Neural cell (in vitro differentiated cells): ENCODE results near the gene OAT.

Experiments
- CTCF ChIP-seq: fragments of 450-650 bp; IDR thresholded peaks from 2 replicates; pipeline ENCODE4 v1.5.1; 2014; ENCODE audit warnings: antibody characterized with exemption, mild to moderate bottlenecking, moderate library complexity; ENCODE audit not compliant: poor library complexity, severe bottlenecking
- EP300 ChIP-seq: fragments of 450-650 bp; conservative IDR thresholded peaks from 2 replicates; pipeline ENCODE4 v1.6.1; 2014; ENCODE audit warnings: antibody characterized with exemption, mild to moderate bottlenecking, moderate library complexity; ENCODE audit not compliant: poor library complexity, severe bottlenecking
- EZH2 ChIP-seq: fragments of 200-600, 300-800 bp; shearing (Covaris generic), sonication (generic); IDR thresholded peaks from 2 replicates; pipeline ENCODE4 v1.6.1; 2014; ENCODE audit warnings: antibody characterized with exemption, low read length, borderline replicate concordance, mild to moderate bottlenecking; ENCODE audit not compliant: insufficient read depth, poor library complexity, severe bottlenecking
- MXI1 ChIP-seq: fragments of 450-650 bp; conservative IDR thresholded peaks from 2 replicates; pipeline ENCODE4 v1.6.1; 2014; ENCODE audit warnings: antibody characterized with exemption, mild to moderate bottlenecking; ENCODE audit not compliant: poor library complexity, severe bottlenecking
- POLR2AphosphoS5 ChIP-seq: IDR thresholded peaks from 2 replicates; pipeline ENCODE4 v1.6.1; 2012
- REST ChIP-seq: IDR thresholded peaks from 2 replicates; pipeline ENCODE4 v1.6.1; 2012; ENCODE audit warnings: borderline replicate concordance
- TAF1 ChIP-seq: IDR thresholded peaks from 2 replicates; pipeline ENCODE4 v1.6.1; 2012; ENCODE audit warnings: low read depth

- no peak for TF ChIP-seq CTCF
- no peak for TF ChIP-seq EP300
- no peak for TF ChIP-seq EZH2
- TF ChIP-seq POLR2AphosphoS5, result no peak
- no peak for TF ChIP-seq TAF1
- TF ChIP-seq REST, result no peak
- TF ChIP-seq MXI1, result no peak
Measured at GRCh38 chr10:124367414-124367813, 51.3 kb downstream of the OAT start.
